ENCODE measurements around the gene ACADVL.
A peak's percentile ranks its signal among the peaks of the same experiment; 100 is the strongest.
"Not testable (repeated sequence)": the region's sequence is repeated elsewhere in the genome, so short reads cannot be mapped to it uniquely, and the experiment has no call there.

The ACADVL gene

DNA sequence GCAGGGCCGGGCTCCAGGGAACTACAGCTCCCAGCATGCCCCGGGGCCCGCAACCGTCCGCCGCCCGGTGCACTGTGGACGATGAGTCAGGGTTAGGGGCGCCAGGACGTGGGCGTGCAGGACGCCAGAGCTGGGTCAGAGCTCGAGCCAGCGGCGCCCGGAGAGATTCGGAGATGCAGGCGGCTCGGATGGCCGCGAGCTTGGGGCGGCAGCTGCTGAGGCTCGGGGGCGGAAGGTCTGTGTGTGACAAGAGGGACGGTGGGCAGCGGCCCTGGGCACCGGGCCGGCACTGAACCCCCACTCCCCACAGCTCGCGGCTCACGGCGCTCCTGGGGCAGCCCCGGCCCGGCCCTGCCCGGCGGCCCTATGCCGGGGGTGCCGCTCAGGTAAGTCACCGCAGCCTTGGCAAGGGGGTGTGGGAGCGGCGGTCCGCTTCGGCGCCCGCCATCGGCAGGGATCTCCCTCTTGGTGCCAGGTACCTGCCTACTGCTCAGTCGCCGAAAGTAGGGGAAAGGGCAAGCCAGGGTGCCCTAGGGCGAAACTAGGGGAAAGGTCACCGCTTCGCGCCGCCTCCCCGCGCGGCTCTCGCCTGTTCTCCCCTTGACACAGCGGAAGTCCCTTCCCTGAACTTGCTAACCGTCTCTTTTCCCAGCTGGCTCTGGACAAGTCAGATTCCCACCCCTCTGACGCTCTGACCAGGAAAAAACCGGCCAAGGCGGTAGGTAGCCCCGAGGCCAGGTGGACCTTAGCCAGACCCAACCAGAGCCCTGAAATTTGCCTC is at the start of gene ACADVL, which contains the start of gene DLG4:
Gene ACADVL (plus strand): TSS at position 127 of the 781 bp plus-strand sequence. CDS start 47 bp downstream, at position 174.
Gene DLG4 (minus strand): TSS at position 25 of the 781 bp plus-strand sequence.
- DNase-seq (ENCODE audit: low spot score): peak; percentile 88

DNA sequence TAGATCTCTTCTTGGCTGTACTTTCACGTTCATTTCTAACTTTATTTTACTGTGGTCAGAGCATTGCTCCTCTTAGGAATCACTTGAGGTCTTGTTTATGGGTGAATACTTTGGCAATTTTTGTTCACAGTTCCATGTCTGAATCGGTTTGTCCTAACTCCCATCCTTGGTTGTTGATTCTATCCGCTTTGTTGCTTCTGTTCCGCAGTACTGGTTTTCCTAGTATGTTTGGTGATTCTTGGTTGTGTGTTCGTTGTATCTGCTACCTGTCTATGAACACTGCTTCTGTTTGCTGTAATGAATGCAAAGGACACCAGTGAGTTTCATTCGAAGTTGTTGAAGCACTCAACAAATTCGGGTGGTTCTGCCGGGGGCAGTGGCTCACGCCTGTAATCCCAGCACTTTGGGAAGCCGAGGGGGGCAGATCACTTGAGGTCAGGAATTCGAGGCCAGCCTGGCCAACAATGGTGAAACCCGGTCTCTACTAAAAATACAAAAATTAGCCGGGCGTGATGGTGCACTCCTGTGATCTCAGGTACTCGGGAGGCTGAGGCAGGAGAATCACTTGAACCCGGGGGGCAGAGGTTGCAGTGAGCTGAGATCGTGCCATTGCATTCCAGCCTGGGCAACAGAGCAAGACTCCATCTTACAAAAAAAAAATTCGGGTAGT is 47.1 kb upstream of the ACADVL start:
- DNase-seq (ENCODE audit: low spot score): not testable (repeated sequence)

DNA sequence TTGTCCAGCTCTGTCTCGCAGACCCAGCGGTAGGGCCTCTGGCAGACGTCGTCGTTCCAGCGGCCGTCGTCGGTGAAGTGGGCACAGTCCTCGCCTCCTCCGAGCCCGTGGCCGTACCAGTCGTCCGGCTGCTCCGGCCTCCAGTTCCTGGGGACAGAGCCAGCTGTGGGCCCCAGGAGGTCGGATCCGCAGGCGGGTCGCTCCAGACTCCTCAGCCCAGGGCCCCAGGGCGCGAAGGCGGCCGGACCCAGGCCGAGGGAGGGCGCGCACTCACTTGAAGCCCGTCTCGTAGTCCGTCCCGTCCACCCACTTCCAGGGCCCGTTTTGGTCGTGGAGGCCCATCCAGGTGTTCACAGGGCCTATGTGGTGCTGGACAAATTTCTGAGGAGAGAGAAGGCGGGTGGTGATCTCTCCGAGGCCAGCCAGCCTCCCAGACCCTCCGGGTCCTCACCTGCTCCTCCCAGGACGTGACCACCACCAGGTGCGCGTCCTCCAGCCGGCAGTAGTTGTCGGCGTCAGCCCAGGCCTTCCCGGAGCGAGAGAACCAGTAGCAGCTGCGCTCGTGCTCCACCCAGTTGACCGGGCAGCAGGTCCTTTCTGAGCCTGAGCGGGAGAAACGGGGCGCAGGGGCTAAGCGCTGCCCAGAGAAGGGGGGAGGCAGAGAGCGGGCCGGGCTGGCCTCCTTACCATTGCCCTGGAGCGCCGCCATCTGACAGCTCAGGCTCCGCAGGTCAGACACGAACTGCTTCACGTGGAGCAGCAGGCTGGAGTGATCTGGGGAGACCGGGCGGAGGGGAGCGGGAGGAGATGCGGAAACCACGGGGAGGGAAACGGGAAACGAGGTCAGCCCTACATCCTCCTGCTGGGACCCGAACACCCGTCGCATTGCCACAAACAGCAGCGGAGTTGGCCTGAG is 45.8 kb upstream of the ACADVL start:
- DNase-seq (ENCODE audit: low spot score): no peak

DNA sequence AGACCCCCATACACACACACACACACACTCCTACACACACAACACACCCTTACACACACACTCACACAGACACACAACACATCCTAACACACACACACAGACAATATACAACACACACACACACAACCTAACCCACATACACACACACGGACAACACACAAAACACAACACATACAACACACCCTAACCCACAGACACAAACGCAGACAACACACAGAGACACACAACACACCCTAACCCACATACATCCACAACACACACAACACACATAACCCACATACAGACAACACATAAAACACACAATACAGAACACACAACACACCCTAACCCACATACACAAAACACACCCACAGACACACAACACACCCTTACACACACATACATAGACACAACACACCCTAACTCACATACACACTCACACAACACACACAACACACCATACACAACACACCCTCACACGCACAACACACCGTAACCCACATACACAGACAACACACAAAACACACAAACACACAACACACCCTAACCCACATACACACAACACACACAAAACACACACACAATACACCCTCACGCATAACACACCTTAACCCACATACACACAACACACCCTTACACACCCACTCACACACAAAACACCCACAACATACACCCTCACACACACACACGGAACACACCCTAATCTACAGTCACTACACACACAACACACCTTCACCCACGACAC is 45.0 kb upstream of the ACADVL start:
- DNase-seq (ENCODE audit: low spot score): no peak

DNA sequence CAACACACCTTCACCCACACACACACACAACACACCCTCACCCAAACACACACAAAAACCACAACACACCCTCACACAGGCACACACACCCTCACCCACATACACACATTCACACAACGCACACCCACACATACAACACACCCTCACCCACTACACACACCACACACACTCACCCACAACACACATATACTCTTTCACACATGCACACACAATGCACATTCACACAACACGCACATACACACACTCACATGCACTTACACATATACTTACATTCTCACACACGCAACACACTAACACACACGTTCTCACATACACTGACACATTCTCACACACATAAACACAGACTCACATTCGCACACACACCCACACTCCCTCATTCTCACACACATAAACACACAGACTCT is 44.4 kb upstream of the ACADVL start:
- DNase-seq (ENCODE audit: low spot score): no peak

DNA sequence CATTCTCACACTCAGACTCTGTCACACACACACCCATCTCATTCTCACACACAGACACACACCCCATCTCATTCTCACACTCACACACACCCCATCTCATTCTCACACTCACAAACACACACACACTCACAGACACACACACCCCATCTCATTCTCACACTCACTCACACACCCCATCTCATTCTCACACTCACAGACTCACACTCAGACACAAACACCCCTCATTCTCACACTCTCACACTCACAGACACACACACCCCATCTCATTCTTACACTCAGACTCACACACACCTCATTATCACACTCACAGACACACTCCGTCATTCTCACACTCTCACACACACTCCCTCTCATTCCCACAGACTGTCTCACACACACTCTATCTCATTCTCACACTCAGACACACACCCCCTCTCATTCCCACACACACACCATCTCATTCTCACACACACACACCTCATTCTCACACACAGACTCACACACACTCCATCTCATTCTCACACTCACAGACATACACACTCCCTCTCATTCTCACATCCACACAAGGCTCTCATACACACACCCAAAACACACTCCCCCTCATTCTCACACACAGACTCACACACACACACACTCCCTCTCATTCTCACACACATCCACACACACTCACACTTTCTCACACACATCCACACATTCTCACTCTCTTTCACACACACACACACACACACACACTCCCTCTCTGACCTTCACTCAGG is 43.5 kb upstream of the ACADVL start:
- DNase-seq (ENCODE audit: low spot score): no peak

DNA sequence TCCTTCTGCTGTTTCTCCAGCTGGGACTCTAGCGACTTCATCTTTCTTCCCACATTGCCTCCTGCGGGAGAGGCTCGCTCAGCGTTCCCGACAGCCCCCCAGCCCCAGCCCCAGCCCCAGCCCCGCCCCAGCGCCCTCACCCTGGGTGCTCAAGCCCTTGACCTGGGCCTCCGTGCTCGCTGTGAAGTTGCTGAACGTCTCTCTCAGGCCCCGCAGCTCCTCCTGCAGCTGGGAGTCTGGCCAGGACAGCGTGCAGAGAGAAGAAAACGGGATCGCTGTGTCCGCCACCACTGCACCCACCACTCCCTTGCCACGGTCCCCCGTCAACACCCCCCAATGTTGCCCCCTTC is 42.9 kb upstream of the ACADVL start:
- no peak for DNase-seq (ENCODE audit: low spot score)

DNA sequence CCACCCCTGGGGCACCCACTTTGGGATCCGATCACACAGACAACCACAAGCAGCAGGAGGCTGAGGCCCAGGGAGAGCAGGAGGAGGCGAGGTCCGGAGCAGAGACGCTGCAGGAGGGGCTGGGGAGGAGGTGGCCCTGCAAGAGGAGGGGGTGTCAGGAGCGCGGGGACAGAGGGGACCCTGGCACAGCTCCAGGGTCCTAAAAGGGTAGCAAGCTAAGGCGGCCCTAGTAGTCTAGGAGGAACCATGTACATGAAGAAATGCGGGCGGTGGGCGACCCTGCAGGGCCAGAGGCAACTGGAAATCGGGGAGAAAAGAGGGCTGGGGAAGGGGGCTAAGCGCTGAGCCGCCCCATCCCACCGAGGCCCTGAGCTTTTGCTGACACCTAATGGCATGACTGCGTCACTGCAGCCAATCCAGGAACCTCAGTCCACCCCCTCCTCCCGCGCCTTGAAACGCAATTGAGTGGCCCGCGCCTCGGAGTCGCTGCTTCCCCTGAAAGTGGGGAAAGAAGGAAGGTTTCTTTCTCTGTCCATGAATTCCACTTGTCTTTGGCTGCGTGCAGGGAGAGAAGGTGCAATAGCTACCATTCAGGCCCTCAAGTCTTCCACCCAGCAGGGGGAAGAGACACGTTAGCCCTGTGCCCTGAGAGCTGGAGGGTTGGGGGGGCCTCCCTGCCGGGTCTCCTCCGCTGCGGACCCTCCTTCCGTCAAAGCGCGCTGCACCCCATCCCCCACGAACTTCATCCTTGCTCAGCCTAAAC is 42.4 kb upstream of the ACADVL start:
- peak; percentile 61 for DNase-seq (ENCODE audit: low spot score)

DNA sequence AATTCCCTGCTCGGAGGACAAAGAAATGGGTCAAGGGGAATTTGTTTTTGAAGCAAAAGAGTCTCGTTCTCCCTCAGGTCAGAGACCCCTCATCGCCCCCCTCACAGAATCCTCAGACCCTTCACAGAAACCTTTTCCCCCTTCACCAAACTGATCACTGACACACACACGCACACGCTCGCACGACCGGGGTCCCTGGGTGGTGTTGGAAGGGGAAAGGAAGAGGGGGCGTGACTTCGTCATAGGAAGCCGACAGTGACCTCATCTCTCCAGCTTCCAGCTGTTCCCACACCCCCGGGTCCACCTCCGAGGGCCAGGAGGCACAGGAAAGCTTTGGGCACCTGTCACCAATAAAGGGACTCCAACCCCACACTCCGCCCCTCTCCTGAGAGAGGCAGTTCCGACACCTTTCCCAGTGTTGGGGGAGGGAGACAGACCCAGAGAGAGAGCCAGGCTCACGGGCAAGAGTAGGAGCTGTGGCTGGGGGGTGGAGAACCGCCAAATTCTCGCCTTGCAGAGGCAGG is 41.7 kb upstream of the ACADVL start:
- DNase-seq (ENCODE audit: low spot score): no peak

DNA sequence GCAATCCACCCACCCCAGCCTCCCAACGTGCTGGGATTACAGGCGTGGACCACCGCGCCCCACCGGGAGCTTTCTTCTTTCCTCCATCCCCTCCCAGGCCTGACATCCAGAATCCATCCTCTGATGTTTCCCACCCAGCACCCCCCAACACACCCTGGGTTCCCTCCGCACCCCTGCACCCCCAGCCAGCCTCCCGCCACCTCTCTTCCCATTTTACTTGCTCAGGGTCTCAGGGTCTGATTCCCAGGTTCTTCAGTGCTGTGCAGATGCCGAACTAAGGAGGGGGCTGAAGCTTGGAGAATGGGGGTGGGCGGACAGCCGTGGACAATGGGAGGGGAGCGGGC is 40.8 kb upstream of the ACADVL start:
- no peak for DNase-seq (ENCODE audit: low spot score)

DNA sequence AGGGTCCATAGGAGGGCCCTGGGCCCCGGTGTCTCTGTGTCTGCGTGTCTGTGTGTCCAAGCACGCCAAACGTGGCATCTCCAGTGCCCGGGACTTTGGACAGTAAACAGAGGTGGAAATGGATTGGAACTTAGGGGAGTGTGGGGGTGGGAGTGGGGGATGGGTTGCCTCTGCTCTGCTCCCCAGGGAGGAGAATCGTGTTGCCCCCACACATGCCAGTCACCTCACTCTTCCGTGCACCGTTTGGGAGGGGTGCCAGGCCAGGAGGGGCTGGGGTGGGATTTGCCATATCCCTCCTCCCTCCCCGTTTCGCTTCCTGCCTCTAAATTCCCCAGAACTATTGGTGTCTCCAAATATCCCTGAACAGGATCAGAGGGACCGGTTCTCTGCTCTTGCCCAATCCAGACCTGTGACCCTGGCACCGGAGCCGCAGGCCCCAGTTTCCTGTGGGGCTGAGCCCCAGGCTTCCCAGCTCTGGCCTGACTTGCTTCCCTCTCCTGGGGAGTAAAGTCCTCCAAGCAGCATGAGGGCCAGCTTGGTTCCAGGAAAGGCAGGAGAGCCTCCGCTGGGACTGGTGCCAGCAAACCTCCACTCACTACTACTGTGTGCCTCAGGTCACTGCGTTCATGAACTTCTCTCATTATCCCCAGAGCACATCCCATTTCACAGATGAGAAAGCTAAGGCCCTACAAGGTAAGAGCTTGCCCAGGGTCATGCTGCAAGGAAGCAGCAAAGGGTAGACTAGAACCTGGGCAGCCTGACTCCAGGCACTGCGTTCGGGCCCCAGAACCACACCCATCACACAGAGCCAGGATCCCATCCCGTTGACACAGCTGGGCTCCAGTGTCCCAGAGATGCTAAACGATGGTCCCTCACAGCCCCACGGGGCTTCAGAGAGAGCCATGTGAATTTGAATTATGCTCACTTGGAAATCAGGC is 40.2 kb upstream of the ACADVL start, which contains the start of gene ASGR1:
Gene ASGR1 (minus strand): TSS at position 54 of the 938 bp plus-strand sequence. CDS start 807 bp downstream, outside the sequence.
- no peak for DNase-seq (ENCODE audit: low spot score)

DNA sequence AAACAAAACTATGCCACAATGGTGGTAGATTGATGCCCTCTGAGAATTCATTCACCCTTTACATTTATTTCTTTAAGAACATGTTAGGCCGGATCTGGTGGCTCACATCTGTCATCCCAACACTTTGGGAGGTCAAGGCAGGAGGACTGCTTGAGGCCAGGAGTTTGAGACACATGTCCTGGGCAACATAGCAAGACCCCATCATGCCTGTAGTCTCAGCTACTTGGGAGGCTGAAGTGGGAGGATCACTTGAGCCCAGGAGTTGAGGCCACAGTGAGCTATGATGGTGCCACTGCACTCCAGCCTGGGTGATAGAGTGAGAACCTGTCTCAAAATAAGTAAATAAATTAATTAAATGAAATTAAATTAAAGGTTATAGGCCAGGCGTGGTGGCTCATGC is 37.6 kb upstream of the ACADVL start:
- not testable (repeated sequence) for DNase-seq (ENCODE audit: low spot score)

DNA sequence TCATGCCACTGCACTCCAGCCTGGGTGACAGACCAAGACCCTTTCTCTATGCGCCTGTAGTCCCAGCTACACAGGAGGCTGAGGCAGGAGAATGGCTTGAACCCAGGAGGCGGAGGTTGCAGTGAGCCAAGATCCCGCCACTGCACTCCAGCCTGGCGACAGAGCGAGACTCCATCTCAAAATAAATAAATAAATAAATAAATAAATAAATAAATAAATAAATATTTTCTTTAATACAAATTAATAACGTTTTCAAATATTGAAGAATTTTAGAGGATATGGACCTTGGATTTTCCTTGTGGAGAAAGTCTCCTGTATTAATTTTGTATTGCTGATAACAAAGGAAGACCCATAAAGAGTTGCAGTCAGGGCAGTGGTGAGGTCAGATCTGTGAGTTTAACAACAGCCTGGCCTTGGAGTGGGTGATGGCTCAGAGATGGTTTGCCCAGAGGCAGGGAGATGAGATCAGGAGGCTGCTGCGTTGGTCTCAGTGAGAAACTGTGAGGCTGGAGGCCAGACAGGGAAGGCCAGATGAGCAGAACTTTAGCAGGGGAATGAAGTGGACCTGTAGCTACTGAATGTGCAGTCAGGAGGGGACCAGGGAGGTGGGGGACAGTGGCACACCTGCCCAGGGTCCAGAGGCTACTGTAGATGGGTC is 36.2 kb upstream of the ACADVL start:
- DNase-seq (ENCODE audit: low spot score): no peak

DNA sequence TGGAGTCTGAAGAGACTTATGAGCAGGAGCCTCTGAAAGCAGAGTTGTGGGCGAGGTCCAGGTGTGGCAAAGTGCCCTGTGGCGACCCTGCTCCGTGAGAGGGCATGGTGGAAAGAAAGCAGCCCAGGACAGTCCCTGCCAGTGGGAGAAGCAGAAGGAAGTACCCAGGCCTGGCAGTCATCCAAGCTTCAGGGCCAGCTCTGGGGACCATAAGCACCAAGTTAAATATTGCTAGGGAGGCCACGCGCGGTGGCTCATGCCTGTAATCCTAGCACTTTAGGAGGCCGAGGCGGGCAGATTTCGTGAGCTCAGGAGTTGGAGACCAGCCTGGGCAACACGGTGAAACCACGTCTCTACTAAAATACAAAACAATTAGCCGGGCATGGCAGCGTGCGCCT is 35.6 kb upstream of the ACADVL start:
- DNase-seq (ENCODE audit: low spot score): peak; percentile 33

DNA sequence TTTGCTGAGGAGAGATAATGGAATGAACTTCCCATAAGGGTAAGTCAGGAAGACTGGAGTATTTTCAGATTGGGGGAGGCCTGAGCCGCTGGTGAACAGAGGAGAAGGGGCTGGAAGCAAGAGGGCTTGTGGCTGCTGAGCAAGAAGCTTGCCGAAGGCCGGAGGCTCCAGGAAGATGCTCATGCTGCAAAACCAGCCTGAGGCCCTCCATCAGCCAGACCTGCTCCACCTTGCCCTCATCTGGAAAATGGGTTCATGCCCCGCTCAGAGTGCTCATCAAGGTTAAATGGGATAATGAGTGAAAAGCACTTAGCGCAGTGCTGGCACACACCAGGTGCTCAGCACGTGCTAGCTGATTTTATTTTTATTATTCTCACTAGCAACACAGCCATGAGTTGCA is 35.1 kb upstream of the ACADVL start:
- no peak for DNase-seq (ENCODE audit: low spot score)

DNA sequence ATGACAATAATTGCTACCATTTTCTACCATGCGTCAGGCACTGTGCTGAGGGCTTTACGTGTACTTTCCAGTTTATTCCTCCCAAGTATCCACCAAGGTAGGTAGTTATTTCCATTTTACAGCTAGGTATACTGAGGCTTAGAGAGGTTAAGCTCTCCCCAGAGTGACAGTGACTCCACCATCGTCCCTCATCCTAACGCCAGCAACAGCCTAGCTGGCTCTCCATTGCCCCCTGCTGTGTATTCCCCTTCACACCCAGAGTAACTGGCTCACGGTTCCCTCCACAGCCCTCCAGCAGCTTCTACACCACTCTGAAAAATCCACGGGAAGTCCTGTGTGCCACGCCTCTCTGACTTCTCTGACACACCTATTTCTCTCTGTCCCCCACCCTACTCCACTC is 33.5 kb upstream of the ACADVL start:
- no peak for DNase-seq (ENCODE audit: low spot score)

DNA sequence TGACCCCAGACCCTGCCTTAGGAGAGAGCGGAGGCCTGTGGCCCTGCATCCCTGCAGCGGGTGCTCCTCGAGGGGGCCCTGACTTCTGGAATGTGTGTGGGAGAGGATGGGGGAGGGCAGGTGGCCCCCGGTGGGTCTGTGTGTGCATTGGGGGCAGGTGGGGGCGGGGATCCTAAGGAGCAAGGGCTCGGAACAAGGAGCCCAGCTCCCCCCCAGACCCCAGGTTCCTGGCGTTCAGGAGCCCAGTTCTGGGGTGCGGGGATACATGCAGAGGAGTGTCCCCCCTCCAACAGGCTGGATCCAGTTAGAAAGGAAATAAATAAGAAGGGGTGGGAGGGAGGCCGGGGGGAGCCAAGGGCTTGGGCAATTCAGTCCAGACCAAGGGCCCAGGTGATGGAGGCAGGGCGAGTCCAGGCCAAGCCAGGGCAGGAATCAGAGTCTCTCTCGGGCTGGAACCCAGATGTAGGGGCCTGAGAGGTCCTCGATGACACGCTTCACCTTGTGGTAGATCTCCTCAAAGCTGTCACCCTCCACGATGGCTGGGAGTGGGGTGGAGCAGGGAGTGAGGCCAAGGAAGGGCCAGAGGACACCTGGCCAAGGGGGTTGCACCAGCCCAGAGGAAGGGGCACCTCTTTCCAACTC is 29.3 kb upstream of the ACADVL start:
- no peak for DNase-seq (ENCODE audit: low spot score)

DNA sequence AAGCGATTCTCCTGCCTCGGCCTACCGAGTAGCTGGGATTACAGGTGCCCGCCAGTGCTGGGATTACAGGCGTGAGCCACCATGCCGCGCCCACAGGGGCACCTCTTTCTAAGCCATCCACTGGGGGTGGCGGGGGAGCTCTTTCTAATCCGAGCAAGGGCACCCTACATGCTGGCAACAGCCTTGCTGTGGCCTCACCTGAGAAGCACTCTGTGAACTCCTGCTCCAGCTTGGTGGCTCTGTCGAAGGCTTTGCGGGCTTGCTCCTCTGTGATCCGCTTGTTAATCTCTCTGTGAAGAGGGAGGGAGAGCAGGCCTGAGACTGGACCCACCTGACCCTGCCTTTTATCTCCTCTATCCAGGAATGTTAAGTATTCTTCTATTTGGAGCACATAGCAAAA is 28.7 kb upstream of the ACADVL start:
- DNase-seq (ENCODE audit: low spot score): no peak
